HL-60 (cell line): Measurements from ENCODE around the gene NALCN.

Experiments
- DNase-seq, 2 experiments: peaks; one replicate each; pipeline ENCODE4 v3.0.0-alpha.2; 2010 to 2020; ENCODE audit warnings: low read depth in 1 of 2, low spot score in 1 of 2
- H3K27ac ChIP-seq: fragments of 250-450 bp; sonication (Bioruptor Pico); replicated peaks from 2 replicates; pipeline ENCODE4 v1.5.1; 2020; ENCODE audit warnings: mild to moderate bottlenecking, moderate library complexity
- H3K27me3 ChIP-seq: fragments of 250-450 bp; sonication (Bioruptor Pico); 2 replicates; pipeline ENCODE4 v1.5.1; 2021; ENCODE audit warnings: mild to moderate bottlenecking, moderate library complexity; ENCODE audit not compliant: insufficient read depth, poor library complexity, severe bottlenecking
- H3K4me3 ChIP-seq: replicated peaks from 2 replicates; pipeline ENCODE4 v1.5.1; 2011; ENCODE audit warnings: mild to moderate bottlenecking, control low read depth, low read length; ENCODE audit not compliant: insufficient read depth
- CTCF ChIP-seq: IDR thresholded peaks from one replicate; pipeline ENCODE4 v1.5.1; 2011; ENCODE audit warnings: low read length, control low read depth, inconsistent platforms; ENCODE audit not compliant: insufficient read depth
- GABPA ChIP-seq: IDR thresholded peaks from 2 replicates; pipeline ENCODE4 v1.6.1; 2012; ENCODE audit warnings: low read depth
- POLR2AphosphoS5 ChIP-seq: IDR thresholded peaks from 2 replicates; pipeline ENCODE4 v1.6.1; 2012; ENCODE audit warnings: low read depth
- REST ChIP-seq: IDR thresholded peaks from 2 replicates; pipeline ENCODE4 v1.6.1; 2012; ENCODE audit warnings: low read depth; ENCODE audit not compliant: insufficient replicate concordance
- SPI1 ChIP-seq: IDR thresholded peaks from 2 replicates; pipeline ENCODE4 v1.6.1; 2012; ENCODE audit warnings: low read depth, mild to moderate bottlenecking, borderline replicate concordance

NALCN gene

GRCh38 chr13:101393140-101393539, 23.2 kb downstream of the NALCN start:
- Histone ChIP-seq H3K27ac (no peak overlapping the region), H3K27me3 (no peaks in the 10 kb centered on the region), H3K4me3 (no peak overlapping the region)
- DNase-seq, result no peak
- no peak for TF ChIP-seq CTCF
- no peak for TF ChIP-seq SPI1
- no peak for TF ChIP-seq REST
- no peak for TF ChIP-seq POLR2AphosphoS5
- TF ChIP-seq GABPA, result no peak

- H3K4me3 ChIP-seq, result no peak overlapping the region
- no peak for DNase-seq
- TF ChIP-seq REST (no peak), GABPA (no peak), CTCF (no peak), POLR2AphosphoS5 (no peak), SPI1 (no peak)
- H3K27ac ChIP-seq, result no peak overlapping the region
- no peaks in the 10 kb centered on the region for H3K27me3 ChIP-seq
These were observed 25.8 kb downstream of the NALCN start for GRCh38 chr13:101390461-101390860.

- no peak overlapping the region for H3K4me3 ChIP-seq
- no peak for TF ChIP-seq SPI1
- TF ChIP-seq CTCF, result no peak
- no peak for TF ChIP-seq GABPA
- no peak for TF ChIP-seq POLR2AphosphoS5
- no peak for TF ChIP-seq REST
- no peak overlapping the region for H3K27ac ChIP-seq
- no peaks in the 10 kb centered on the region for H3K27me3 ChIP-seq
- DNase-seq, result no peak
These were observed 31.4 kb downstream of the NALCN start for GRCh38 chr13:101384929-101385328.
